GM12874 (cell line): ENCODE measurements around the gene AGT.

Experiments used
- TF ChIP-seq, protein P1 (sequence below): IDR thresholded peaks from 2 replicates; pipeline ENCODE4 v1.5.1; 2011; ENCODE audit warnings: low read depth, mild to moderate bottlenecking, control low read depth, low read length, moderate library complexity; ENCODE audit not compliant: insufficient read depth

AGT gene

DNA sequence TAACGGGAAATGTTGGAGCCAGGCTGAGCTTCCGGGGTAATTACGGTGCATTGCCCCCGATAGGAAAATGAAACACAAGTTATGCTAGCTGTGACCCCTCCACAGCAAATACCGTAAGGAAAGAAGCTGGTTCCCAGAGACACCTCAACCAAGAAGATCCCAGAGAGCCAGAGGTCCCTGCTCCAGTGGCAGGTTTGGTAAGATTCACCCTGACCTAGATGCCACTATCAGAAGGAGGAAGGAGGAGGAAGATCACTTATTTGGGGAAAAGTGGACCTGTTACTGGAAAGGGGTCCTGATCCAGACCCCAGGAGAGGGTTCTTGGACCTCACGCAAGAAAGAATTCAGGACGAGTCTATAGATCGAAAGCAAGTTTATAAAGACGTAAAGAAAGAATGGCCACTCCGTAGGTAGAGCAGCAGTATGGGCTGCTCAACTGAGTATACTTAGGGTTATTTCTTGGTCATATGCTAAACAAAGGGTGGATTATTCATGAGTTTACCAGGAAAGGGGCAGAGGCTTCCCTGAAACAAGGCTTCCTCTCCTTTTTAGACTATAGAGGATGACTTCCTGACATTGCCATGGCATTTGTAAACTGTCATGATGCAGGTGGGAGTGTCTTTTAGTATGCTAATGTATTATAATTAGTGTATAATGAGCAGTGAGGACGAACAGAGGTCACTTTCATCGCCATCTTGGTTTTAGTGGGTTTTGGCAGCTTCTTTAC, 25.8 kb upstream of the AGT start:
- TF ChIP-seq, protein P1, sequence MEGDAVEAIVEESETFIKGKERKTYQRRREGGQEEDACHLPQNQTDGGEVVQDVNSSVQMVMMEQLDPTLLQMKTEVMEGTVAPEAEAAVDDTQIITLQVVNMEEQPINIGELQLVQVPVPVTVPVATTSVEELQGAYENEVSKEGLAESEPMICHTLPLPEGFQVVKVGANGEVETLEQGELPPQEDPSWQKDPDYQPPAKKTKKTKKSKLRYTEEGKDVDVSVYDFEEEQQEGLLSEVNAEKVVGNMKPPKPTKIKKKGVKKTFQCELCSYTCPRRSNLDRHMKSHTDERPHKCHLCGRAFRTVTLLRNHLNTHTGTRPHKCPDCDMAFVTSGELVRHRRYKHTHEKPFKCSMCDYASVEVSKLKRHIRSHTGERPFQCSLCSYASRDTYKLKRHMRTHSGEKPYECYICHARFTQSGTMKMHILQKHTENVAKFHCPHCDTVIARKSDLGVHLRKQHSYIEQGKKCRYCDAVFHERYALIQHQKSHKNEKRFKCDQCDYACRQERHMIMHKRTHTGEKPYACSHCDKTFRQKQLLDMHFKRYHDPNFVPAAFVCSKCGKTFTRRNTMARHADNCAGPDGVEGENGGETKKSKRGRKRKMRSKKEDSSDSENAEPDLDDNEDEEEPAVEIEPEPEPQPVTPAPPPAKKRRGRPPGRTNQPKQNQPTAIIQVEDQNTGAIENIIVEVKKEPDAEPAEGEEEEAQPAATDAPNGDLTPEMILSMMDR: no peak

DNA sequence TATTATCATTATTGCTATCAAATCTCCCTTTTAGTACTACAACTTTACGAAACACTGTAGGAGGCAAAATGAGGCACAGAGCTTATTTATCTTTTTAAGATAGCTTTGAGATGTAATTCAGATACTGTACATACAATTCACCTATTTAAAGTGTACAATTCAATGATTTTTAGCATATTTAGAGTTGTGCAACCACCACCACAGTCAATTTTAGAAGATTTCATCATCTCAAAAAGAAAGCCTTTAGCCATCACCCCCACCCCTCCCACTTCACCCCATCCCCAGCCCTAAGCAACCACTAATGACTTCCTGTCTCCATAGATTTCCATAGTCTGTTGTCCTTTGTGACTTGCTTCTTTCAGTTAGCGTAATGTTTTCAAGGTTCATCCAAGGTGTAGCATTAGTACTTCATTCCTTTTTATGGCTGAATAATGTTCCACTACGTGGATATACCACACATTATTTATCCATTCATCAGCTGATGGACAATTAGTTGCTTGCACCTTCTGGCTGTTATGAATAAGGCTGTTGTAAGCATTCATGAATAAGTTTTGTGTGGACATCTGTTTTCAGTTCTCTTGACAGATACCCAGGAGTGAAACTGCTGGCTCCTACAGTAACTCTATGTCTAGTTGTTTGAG, 23.8 kb upstream of the AGT start:
- TF ChIP-seq, protein P1: no peak

DNA sequence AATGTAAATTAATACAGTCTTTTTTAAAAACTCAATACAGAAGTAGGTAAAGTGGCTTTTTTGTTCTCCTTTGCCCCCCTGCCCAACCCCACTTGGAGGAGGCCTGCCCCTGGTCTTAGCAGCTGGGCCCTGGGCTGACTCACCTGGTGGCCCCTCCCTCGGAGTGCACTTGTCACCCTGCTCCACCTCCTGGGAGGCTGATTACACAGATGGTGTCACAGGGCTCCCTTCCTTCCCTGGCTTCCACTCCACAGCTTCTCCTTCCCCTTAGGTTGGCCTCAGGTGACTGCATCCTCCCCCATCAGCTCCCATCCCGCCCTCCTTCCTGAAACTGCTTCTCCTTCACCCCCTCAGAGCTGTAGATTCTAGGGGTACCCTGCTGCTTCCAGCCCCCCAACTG, 21.5 kb upstream of the AGT start:
- TF ChIP-seq, protein P1: no peak

DNA sequence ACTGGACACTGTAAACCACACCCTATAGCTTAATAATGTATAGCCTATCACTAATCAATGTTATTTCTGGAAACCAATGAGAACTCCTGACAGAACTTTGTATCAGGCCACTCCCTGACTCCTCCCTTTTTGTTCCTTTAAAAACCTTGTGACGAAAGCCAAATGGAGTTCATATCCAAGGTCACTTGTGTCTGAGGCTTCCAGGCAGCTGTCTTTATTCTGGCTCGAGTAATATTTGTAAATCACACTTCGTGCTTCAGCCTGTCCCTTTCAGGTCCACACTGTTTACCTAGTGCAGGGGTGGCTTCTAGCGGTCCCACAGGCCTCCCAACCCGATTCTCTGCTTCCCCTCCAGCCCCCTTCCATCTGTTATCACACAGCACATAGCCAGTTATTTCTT, 17.1 kb upstream of the AGT start:
- TF ChIP-seq, protein P1: no peak

DNA sequence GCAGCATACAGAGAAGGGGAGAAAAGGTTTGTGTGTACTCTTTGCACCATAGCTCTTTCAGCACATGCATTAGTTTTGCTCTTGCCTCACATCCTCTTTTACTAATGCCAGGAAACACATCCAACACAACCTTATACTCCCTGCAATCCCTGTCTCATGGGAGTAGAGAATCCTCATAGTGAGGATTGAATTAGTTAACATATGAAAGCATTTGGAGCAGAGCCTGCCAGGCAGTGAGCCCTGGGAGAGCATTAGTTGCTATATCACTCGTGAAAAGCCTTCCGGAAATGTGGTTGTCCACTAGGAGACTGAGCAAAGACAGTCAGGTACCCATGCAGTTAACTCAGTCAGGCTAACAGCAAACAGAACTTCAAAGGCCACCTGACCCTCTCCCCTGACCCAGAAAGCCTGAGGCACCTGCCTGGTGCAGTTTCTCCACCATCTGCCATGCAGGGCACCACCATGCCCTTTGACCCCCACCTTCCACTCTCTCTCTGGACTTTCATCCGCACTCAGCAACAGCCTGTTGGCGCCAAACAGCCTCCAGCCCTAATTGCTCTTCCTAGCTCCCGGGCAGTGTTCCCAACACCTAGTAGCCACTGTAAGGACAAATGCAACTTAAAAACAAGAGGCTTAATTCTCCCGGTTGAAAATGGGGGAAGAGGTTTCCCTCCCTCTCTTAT, 14.9 kb upstream of the AGT start:
- TF ChIP-seq, protein P1: no peak

DNA sequence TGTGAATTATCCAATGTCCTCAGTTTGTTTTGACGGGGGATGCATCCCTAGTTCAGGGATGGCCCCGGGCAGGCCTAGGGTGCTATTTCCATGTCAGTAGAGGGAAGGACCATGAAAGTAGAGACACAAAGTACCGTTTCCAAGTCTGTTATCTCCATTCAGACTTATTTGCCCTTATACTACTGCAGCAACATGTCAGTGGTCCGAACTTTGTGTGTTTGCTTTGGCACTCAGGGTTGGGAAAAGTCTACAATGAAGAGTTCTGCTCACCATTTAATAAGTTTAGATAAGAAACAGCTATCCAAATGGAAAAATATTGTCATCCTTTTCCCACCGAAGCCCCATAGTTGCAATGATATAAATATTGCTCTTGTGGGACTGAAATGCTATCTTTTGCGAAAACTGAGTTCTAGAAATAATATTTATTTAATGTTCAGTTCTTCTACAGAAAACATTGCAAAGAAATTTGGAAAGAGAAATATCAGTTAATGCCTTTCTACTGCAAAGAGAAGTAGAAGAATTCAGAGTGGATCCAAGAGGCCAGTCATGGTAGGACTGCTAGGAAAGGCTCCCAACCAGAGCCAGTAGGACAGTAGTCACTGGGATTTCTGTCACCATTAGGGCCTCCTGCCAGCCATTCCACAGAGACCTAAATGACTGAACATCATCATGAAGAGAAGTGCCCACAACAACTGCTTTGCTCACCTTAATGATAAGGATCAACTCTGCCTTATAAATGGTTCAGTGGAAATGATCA, 11.5 kb upstream of the AGT start:
- TF ChIP-seq, protein P1: no peak

DNA sequence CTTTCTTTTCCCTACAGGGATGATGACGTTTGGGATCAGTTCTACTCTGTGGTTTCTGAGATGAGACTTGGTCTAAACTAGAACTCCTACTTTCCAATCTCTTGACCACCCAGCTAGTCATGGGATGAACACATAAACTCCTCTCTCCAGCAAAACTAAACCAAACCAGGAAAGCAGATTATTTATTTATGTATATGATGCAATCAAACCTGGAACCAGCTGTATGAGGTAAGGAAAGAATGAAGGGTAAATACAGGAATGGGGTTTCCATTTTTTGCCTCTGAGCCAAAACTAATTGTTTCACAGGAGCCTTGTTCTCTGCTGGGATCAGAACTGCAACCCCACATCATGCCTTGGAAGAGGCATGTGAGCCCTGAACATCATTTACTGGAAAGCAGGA, 3.3 kb upstream of the AGT start:
- TF ChIP-seq, protein P1: no peak
